Mucosa of descending colon (tissue), 3 donors: ENCODE data around the gene EIF2S1. TPM values are rescaled to one million over a fixed set of nuclear protein-coding genes. Genes with fewer than 3 reads are reported as not detected.

Source experiments
- ATAC-seq: fragments of 200-7000 bp; cut with Tn5 transposase; one replicate; pipeline ENCODE4 v1.9.1; 2020; ENCODE audit warnings: mild to moderate bottlenecking, moderate library complexity
- DNase-seq, 3 donors: peaks; one replicate each; pipeline ENCODE4 v3.0.0-alpha.2; 2020
- H3K36me3 ChIP-seq: fragments of 200-600 bp; one replicate; pipeline ENCODE4 v1.8.0; 2021; ENCODE audit warnings: low read depth, mild to moderate bottlenecking
- H3K4me1 ChIP-seq: fragments of 200-600 bp; one replicate; pipeline ENCODE4 v1.8.0; 2021; ENCODE audit warnings: low read depth, mild to moderate bottlenecking
- H3K4me3 ChIP-seq: fragments of 200-600 bp; one replicate; pipeline ENCODE4 v1.8.0; 2021; ENCODE audit warnings: mild to moderate bottlenecking
- H3K9me3 ChIP-seq: fragments of 200-600 bp; one replicate; pipeline ENCODE4 v1.8.0; 2021; ENCODE audit warnings: mild to moderate bottlenecking
- intact Hi-C, 2 donors: fragments of 100-400 bp; cut with DNase I in 1 of 2; cut with micrococcal nuclease in 1 of 2; formaldehyde crosslinking; loops; one replicate each; pipeline versions ENCODE4 v1.11.0 to v1.11.1; 2022; cut with DNase I, micrococcal nuclease
- total RNA-seq, 3 donors: library from RNA; stranded (reverse); fragmentation: NEBNext Ultra II Directional in 2 of 3; extraction: Animal tissue kit (Norgen Biotek cat#: 25700) in 2 of 3; gene quantifications; one replicate each; pipeline versions ENCODE4 v1.2.1 to v1.2.4, GENCODE V29; 2021 to 2023
- TF ChIP-seq, protein P1 (sequence below): fragments of 200-600 bp; IDR thresholded peaks from one replicate; pipeline ENCODE4 v1.8.0; 2022; ENCODE audit warnings: antibody characterized with exemption, mild to moderate bottlenecking
- donor health status: DM: no; HTN: no; CAD: no; lungs with moderate emphysema.
- donor health status: DM: no; HTN: no; CAD: no.
- donor health status: DM: no; HTN: yes; CAD: no.

Gene EIF2S1
- total RNA-seq, 3 donors from 2014 or later = 35.7 to 111 (median 65.8) TPM

DNA sequence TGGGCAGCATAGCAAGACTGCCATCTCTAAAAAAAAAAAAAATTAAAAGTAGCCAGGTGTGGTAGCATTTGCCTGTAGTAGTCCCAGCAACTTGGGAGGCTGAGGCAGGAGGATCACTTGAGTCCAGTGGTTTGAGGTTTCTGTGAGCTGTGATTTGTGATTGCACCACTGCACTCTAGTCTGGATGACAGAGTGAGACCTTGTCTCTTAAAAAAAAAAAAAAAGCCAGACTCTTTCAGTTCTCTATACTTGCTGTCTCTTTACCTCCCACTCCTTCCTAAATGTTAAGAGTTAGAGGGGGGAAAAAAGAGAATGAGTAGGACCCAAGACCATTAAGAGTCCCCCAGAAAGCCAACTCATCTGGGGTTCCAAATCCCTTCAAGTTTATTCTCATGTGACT lies 17.8 kb downstream of the EIF2S1 start:
- intact Hi-C loops = no loop called here
- Histone ChIP-seq H3K4me1 (no peaks in the 10 kb centered on the region), H3K4me3 (no peak overlapping the region), H3K36me3 (peaks cover 21% of the 10 kb centered on the region), H3K9me3 (no peaks in the 10 kb centered on the region)
- DNase-seq (no peak), ATAC-seq (no peak)
- TF ChIP-seq, protein P1, sequence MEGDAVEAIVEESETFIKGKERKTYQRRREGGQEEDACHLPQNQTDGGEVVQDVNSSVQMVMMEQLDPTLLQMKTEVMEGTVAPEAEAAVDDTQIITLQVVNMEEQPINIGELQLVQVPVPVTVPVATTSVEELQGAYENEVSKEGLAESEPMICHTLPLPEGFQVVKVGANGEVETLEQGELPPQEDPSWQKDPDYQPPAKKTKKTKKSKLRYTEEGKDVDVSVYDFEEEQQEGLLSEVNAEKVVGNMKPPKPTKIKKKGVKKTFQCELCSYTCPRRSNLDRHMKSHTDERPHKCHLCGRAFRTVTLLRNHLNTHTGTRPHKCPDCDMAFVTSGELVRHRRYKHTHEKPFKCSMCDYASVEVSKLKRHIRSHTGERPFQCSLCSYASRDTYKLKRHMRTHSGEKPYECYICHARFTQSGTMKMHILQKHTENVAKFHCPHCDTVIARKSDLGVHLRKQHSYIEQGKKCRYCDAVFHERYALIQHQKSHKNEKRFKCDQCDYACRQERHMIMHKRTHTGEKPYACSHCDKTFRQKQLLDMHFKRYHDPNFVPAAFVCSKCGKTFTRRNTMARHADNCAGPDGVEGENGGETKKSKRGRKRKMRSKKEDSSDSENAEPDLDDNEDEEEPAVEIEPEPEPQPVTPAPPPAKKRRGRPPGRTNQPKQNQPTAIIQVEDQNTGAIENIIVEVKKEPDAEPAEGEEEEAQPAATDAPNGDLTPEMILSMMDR = no peak

DNA sequence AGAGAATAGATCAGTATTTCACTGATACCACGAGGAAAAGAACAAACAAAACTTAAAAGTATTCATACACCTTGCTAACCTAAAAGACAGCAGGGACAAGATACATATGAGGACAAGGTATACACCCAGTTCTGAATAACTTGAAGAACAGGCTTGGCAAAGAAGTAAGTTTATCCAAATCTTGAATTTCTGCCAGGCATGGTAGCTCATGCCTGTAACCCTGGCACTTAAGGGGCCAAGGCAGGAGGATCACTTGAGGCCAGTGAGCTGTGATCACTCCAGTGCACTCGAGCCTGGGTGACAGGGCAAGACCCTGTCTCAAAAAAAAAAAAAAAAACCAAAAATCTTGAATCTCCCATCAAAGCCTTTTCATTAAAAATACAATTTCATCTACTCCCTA lies 25.0 kb downstream of the EIF2S1 start:
- ATAC-seq = no peak
- Histone ChIP-seq H3K36me3 (peaks cover 11% of the 10 kb centered on the region), H3K9me3 (no peaks in the 10 kb centered on the region)

DNA sequence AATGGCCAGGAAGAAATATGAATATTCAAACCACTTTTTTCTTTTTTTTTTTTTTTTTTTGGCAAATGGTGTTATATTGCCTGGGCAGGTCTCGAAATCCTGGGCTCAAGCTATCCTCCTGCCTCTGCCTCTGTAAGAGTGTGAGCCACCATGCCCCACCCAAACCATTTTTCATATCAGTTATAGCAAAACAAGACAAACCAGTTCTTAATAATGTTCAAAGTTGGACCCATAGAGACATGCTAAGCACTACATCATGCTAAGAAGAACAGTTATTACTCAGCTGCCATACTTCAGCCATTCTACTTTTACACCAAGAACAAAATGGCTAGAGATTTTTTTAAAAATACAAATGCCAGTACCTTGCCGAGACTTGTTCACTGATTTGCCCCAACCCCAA lies 25.5 kb downstream of the EIF2S1 start:
- H3K9me3 ChIP-seq = no peaks in the 10 kb centered on the region
- peaks cover 11% of the 10 kb centered on the region for H3K36me3 ChIP-seq
- intact Hi-C loops = no loop called here
- no peak overlapping the region for H3K4me3 ChIP-seq
- ATAC-seq (peak; percentile 25), DNase-seq (no peak)
- TF ChIP-seq, protein P1 = no peak
- H3K4me1 ChIP-seq = no peaks in the 10 kb centered on the region

More for the DNA sequence above, 25.0 kb downstream of the EIF2S1 start:
- TF ChIP-seq, protein P1 = no peak
- Histone ChIP-seq H3K4me3 (no peak overlapping the region), H3K4me1 (no peaks in the 10 kb centered on the region)
- no peak for DNase-seq
- intact Hi-C loops = no loop called here

DNA sequence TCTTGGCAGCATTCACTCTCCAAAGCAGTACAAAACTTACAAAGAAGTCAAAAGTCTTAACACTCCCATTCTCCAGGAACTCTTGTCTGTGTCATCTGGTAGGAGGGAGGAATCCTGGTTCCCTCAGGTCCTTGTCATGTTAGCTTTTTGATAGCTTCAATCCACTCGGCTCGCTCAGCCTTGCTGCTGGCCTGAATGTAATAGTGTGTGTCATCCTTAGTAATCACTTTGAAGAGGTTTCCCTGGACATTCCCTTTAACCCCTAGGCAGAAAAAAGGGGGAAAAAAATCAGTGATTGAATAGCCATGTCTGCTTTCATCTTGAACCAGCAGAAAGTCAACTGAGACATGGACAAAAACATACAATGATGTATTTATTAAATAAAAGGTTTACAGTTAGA lies 27.1 kb downstream of the EIF2S1 start:
- Histone ChIP-seq H3K4me1 (no peaks in the 10 kb centered on the region), H3K36me3 (peaks cover 5% of the 10 kb centered on the region), H3K9me3 (no peaks in the 10 kb centered on the region), H3K4me3 (no peak overlapping the region)
- intact Hi-C loops = no loop called here
- TF ChIP-seq, protein P1 = no peak
- no peak for ATAC-seq
- no peak for DNase-seq

DNA sequence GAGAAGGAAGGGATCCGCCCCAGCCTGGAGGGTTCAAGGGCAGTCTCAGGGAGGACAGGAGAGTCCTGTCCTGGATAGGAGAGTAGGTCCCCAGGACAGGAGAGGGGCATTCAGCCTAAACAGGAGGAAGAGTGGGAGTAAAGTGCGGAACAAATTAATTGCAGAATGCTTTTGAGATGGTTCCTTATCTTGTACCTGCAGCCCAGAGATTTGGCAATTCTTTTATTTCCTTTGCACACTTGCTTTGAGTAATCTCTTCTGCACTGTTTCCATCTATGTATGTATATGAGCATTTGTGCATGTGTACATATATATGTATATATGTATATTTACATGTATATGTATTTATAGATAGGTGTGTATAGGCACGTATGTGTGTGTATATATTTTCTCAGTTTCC lies 29.1 kb downstream of the EIF2S1 start:
- Histone ChIP-seq H3K4me3 (no peak overlapping the region), H3K4me1 (no peaks in the 10 kb centered on the region), H3K9me3 (no peaks in the 10 kb centered on the region), H3K36me3 (no peaks in the 10 kb centered on the region)
- DNase-seq (no peak), ATAC-seq (no peak)
- TF ChIP-seq, protein P1 = no peak
- intact Hi-C loops = no loop called here
